Subcutaneous adipose tissue (tissue), 4 donors: ENCODE data around the gene LIG1. TPM values are rescaled to one million over a fixed set of nuclear protein-coding genes. Genes with fewer than 3 reads are reported as not detected.

ENCODE experiments used
- CTCF ChIP-seq: fragments of 450-650 bp; IDR thresholded peaks from one replicate; pipeline ENCODE4 v1.5.1; 2016; ENCODE audit warnings: low read depth, mild to moderate bottlenecking, control low read depth, antibody characterized with exemption, moderate library complexity
- total RNA-seq, 4 donors: library from RNA; depleted of rRNA; stranded (reverse); fragments of >200 nt; gene quantifications; one replicate each; pipeline ENCODE4 v1.1.0, GENCODE V29; 2016

LIG1 gene
- total RNA-seq, 4 donors from 2014 or later, result 2.3 to 22.0 (median 8.5) TPM

- TF ChIP-seq CTCF, result no peak
These were observed 47.7 kb downstream of the LIG1 start for GRCh38 chr19:48122421-48122820.

- no peak for TF ChIP-seq CTCF
These were observed 48.2 kb downstream of the LIG1 start for GRCh38 chr19:48121909-48122371.

DNA sequence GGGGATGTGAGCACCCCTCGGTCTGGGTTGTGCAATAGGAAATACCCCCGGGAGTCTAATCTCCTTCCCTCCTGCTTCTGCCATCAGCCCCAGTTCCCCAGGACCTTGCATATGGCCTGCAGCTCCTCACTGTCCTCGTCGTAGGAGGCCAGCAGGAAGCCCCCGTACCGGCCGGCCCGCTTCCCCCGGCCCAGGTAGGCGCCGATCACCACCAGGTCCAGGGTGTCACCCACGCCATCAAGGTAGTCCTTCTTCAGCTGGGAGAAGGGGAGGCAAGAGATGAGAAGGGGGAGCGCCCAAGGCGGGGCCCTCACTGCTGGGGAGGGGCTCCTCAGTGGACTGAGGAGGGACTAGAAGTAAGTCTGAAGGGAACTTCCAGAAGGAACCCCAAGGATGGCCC is 49.1 kb downstream of the LIG1 start:
- TF ChIP-seq CTCF, result no peak

GRCh38 chr19:48120505-48120904 is 49.6 kb downstream of the LIG1 start:
- TF ChIP-seq CTCF, result no peak

- no peak for TF ChIP-seq CTCF
These were observed 52.0 kb downstream of the LIG1 start for GRCh38 chr19:48118131-48118517.

GRCh38 chr19:48117515-48118130 is 52.5 kb downstream of the LIG1 start:
- TF ChIP-seq CTCF, result no peak

GRCh38 chr19:48113190-48113917 is 56.8 kb downstream of the LIG1 start:
- TF ChIP-seq CTCF, result no peak
